ENCODE results near the gene EMP2. TPM values are rescaled to one million over a fixed set of nuclear protein-coding genes. Genes with fewer than 3 reads are reported as not detected.
"Not testable (repeated sequence)": the region's sequence is repeated elsewhere in the genome, so short reads cannot be mapped to it uniquely, and the experiment has no call there.

Gene EMP2
- total RNA-seq, 3 donors from 2014 or later: 46.9 to 69.2 (median 66.0) TPM

DNA sequence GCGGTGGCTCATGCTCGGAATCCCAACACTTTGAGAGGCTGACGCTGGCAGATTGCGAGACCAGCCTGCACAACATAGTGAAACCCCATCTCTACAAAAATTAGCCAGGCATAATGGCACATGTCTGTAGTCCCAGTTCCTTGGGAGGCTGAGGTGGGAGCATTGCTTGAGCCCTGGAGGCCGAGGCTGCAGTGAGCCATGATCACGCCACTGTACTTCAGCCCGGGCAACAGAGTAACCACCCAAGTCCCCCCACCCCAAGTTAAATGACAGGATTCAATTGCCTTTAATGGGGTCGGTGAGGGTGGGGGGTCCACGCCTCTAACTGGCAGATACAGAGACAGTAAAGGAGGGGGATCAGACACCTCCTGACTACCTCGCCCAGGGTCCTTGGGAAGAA is 44.9 kb downstream of the EMP2 start:
- TF ChIP-seq POLR2AphosphoS5 (IDR thresholded peaks at IDR 0.05): no peak
- TF ChIP-seq, protein P1, sequence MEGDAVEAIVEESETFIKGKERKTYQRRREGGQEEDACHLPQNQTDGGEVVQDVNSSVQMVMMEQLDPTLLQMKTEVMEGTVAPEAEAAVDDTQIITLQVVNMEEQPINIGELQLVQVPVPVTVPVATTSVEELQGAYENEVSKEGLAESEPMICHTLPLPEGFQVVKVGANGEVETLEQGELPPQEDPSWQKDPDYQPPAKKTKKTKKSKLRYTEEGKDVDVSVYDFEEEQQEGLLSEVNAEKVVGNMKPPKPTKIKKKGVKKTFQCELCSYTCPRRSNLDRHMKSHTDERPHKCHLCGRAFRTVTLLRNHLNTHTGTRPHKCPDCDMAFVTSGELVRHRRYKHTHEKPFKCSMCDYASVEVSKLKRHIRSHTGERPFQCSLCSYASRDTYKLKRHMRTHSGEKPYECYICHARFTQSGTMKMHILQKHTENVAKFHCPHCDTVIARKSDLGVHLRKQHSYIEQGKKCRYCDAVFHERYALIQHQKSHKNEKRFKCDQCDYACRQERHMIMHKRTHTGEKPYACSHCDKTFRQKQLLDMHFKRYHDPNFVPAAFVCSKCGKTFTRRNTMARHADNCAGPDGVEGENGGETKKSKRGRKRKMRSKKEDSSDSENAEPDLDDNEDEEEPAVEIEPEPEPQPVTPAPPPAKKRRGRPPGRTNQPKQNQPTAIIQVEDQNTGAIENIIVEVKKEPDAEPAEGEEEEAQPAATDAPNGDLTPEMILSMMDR (IDR thresholded peaks at IDR 0.05): no peak
- TF ChIP-seq POLR2A (IDR thresholded peaks at IDR 0.05): no peak
- Histone ChIP-seq H3K27ac (no peak overlapping the region), H3K36me3 (no peaks in the 10 kb centered on the region), H3K4me3 (no peak overlapping the region), H3K9me3 (no peaks in the 10 kb centered on the region), H3K4me1 (no peaks in the 10 kb centered on the region), H3K27me3 (no peaks in the 10 kb centered on the region)
- intact Hi-C loops (cut with DNase I; ENCODE audit: low total_unique reads): no loop called here
- no peak for DNase-seq (ENCODE audit: low spot score in 2 of 2)

DNA sequence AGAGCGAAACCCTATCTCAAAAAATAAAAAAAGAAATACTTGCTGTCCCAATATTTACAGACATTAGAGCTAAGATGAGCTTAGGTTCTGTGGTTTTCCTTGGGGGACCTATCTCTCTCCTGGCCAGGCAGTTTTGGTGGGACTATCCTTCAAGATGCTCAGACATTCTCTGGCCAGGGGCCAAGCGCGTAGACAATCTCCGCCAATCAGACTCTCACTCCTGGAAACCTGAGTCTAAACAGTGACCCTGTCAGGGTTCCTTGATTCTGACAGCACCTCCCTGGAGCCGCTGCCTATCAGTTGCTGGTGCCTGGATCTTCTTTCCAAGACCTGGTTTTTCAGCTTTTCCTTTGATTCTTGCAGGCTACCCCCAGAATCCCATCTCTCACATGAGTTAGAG is 45.6 kb downstream of the EMP2 start:
- Histone ChIP-seq H3K9me3 (no peaks in the 10 kb centered on the region), H3K27ac (no peak overlapping the region), H3K36me3 (no peaks in the 10 kb centered on the region), H3K4me1 (no peaks in the 10 kb centered on the region), H3K27me3 (no peaks in the 10 kb centered on the region), H3K4me3 (no peak overlapping the region)
- TF ChIP-seq, protein P1 (IDR thresholded peaks at IDR 0.05): no peak
- TF ChIP-seq POLR2AphosphoS5 (IDR thresholded peaks at IDR 0.05) (no peak), POLR2A (IDR thresholded peaks at IDR 0.05) (no peak)
- intact Hi-C loops (cut with DNase I; ENCODE audit: low total_unique reads): no loop called here
- no peak for DNase-seq (ENCODE audit: low spot score in 2 of 2)

DNA sequence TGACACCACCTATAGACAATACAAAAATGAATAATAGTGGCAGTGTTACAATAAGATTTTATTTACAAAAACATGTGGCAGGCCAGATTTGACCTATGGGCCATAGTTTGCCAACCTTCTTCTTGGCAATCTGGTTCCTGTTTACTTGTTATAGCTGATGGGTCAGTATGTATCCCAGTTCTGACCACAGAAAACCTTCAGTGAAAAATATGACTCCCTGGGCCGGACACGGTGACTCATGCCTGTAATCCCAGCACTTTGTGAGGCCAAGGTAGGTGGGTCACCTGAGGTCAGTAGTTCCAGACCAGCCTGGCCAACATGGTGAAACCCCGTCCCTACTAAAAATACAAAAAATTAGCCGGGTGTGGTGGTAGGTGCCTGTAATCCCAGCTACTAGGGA is 46.8 kb downstream of the EMP2 start:
- DNase-seq (ENCODE audit: low spot score in 2 of 2); H3K4me1 ChIP-seq; intact Hi-C loops (cut with DNase I; ENCODE audit: low total_unique reads); H3K9me3 ChIP-seq; H3K27me3 ChIP-seq; H3K4me3 ChIP-seq; H3K36me3 ChIP-seq: not testable (repeated sequence)
- peak overlapping the region in 1 of 2 donors; percentile 14 for H3K27ac ChIP-seq

DNA sequence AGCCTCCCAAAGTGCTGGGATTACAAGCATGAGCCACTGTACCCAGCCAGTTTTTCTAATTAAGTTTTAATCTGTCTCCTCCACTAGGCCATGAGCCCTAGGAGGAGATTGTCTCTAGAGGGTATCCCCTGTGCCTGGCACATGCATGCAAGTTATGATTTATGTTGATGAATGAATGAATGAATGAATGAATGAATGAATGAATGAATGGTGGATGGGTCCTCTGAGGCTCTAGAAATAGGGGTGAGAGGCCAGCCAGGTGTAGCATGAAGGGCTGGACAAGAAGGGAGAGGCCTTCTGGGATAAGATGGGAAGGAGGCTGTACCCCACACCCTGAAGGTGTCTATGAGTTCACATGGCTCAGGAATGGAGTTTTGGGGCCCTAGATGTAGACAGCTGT is 48.8 kb downstream of the EMP2 start:
- no peaks in the 10 kb centered on the region for H3K9me3 ChIP-seq
- H3K4me3 ChIP-seq: no peak overlapping the region
- H3K36me3 ChIP-seq: no peaks in the 10 kb centered on the region
- no peak for TF ChIP-seq POLR2AphosphoS5 (IDR thresholded peaks at IDR 0.05)
- TF ChIP-seq, protein P1 (IDR thresholded peaks at IDR 0.05): no peak
- TF ChIP-seq POLR2A (IDR thresholded peaks at IDR 0.05): no peak
- intact Hi-C loops (cut with DNase I; ENCODE audit: low total_unique reads): no loop called here
- no peak for DNase-seq (ENCODE audit: low spot score in 2 of 2)
- no peaks in the 10 kb centered on the region for H3K4me1 ChIP-seq
- no peak overlapping the region for H3K27ac ChIP-seq
- H3K27me3 ChIP-seq: no peaks in the 10 kb centered on the region

DNA sequence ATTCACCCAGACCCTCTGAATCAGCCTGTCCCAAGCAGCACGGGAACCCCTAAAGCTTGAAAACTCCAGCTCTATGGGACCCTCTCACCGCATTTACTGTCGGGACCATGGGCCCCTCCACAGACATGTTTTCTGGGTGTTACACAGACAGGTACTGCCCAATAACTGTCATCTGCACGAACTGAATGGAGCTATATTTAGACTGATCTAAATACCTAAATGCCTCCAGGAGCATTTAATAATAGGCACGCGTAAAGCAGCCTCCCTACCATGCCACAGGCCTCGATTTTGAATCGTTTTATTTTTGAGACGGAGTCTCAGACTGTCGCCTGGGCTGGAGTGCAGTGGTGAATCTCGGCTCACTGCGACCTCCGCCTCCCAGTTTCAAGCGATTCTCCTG is 49.7 kb downstream of the EMP2 start:
- intact Hi-C loops (cut with DNase I; ENCODE audit: low total_unique reads): no loop called here

More for the DNA sequence above, 49.7 kb downstream of the EMP2 start:
- Histone ChIP-seq H3K4me1 (no peaks in the 10 kb centered on the region), H3K27ac (no peak overlapping the region), H3K27me3 (no peaks in the 10 kb centered on the region), H3K4me3 (no peak overlapping the region), H3K9me3 (no peaks in the 10 kb centered on the region), H3K36me3 (no peaks in the 10 kb centered on the region)
- no peak for DNase-seq (ENCODE audit: low spot score in 2 of 2)
- TF ChIP-seq POLR2A (IDR thresholded peaks at IDR 0.05) (no peak), POLR2AphosphoS5 (IDR thresholded peaks at IDR 0.05) (no peak)
- TF ChIP-seq, protein P1 (IDR thresholded peaks at IDR 0.05): no peak
